Endodermal cell (in vitro differentiated cells): ENCODE data around the gene CLIC5. TPM values are rescaled to one million over a fixed set of nuclear protein-coding genes. Genes with fewer than 3 reads are reported as not detected.
"Not testable (repeated sequence)": the region's sequence is repeated elsewhere in the genome, so short reads cannot be mapped to it uniquely, and the experiment has no call there.

Source experiments
- DNase-seq: peaks from one replicate; pipeline ENCODE4 v3.0.0-alpha.2; 2017
- H3K27ac ChIP-seq: 2 replicates; pipeline ENCODE4 v1.5.1; 2013; ENCODE audit warnings: mild to moderate bottlenecking, low read depth, low read length, moderate library complexity
- H3K27me3 ChIP-seq: 2 replicates; pipeline ENCODE4 v1.6.1; 2013; ENCODE audit warnings: mild to moderate bottlenecking, low read length, moderate library complexity; ENCODE audit not compliant: insufficient read depth, control insufficient read depth, poor library complexity, severe bottlenecking
- H3K36me3 ChIP-seq: 2 replicates; pipeline ENCODE4 v1.7.0; 2013; ENCODE audit warnings: mild to moderate bottlenecking, low read length, moderate library complexity; ENCODE audit not compliant: control insufficient read depth, insufficient read depth
- H3K4me1 ChIP-seq: one replicate; pipeline ENCODE4 v1.7.0; 2013; ENCODE audit warnings: low read length; ENCODE audit not compliant: control insufficient read depth, insufficient read depth
- H3K4me3 ChIP-seq: 2 replicates; pipeline ENCODE4 v1.5.1; 2013; ENCODE audit warnings: mild to moderate bottlenecking, low read length, moderate library complexity
- H3K9ac ChIP-seq: 2 replicates; pipeline ENCODE4 v1.6.1; 2013; ENCODE audit warnings: mild to moderate bottlenecking, low read length, moderate library complexity; ENCODE audit not compliant: poor library complexity, severe bottlenecking; ENCODE audit errors: extremely low read depth
- H3K9me3 ChIP-seq: 2 replicates; pipeline ENCODE4 v1.6.1; 2013; ENCODE audit warnings: mild to moderate bottlenecking, low read length, moderate library complexity; ENCODE audit not compliant: control insufficient read depth
- H3K27ac Mint-ChIP-seq: 2 replicates; pipeline ENCODE4 v1.8.0; 2020; ENCODE audit warnings: mixed read lengths
- H3K27me3 Mint-ChIP-seq: 2 replicates; pipeline ENCODE4 v1.8.0; 2021; ENCODE audit warnings: mild to moderate bottlenecking, mixed read lengths; ENCODE audit not compliant: insufficient read depth
- H3K36me3 Mint-ChIP-seq: 2 replicates; pipeline ENCODE4 v1.8.0; 2020; ENCODE audit warnings: low read depth, mixed read lengths
- H3K4me1 Mint-ChIP-seq: 2 replicates; pipeline ENCODE4 v1.8.0; 2020; ENCODE audit warnings: mixed read lengths
- H3K4me3 Mint-ChIP-seq: 2 replicates; pipeline ENCODE4 v1.8.0; 2020; ENCODE audit warnings: mild to moderate bottlenecking, moderate library complexity, mixed read lengths
- H3K9me3 Mint-ChIP-seq: 2 replicates; pipeline ENCODE4 v1.8.0; 2020; ENCODE audit warnings: mild to moderate bottlenecking, mixed read lengths
- CTCF ChIP-seq: fragments of 200-600 bp; sonication (generic); conservative IDR thresholded peaks from 2 replicates; pipeline ENCODE4 v1.5.0; 2021; ENCODE audit warnings: antibody characterized with exemption, mild to moderate bottlenecking
- WGBS, 2 experiments: methylation state at CpG; one replicate each; pipeline versions ENCODE4 v1.1.5 to v1.1.7; 2013; ENCODE audit warnings: missing lambda C conversion rate in 2 of 2, mixed read lengths in 1 of 2; ENCODE audit not compliant: insufficient coverage in 1 of 2, insufficient read length in 1 of 2; 5-methylcytosine and 5-hydroxymethylcytosine counted together
- total RNA-seq, 2 donors: library from RNA; stranded (reverse); fragmentation: NEBNext Ultra II Directional in 1 of 2; extraction: Animal tissue kit (Norgen Biotek cat#: 25700) in 1 of 2; gene quantifications; 2 replicates in 1 of 2; 3 replicates in 1 of 2; pipeline ENCODE4 v1.2.1, GENCODE V29; 2021

CLIC5 gene
- total RNA-seq, 2 donors from 2014 or later = 0.11 TPM; not detected in 1

- not testable (repeated sequence) for H3K27ac Mint-ChIP-seq, H3K9me3 Mint-ChIP-seq
Observed at GRCh38 chr6:45926423-45926822, 89.2 kb downstream of the CLIC5 start.

GRCh38 chr6:45924763-45925342 lies 90.8 kb downstream of the CLIC5 start:
- WGBS, 2 experiments = 66 to 79% methylated on average over 2 to 6 of the region's 6 CpGs
- H3K4me3 Mint-ChIP-seq = no peak overlapping the region
- H3K27me3 Mint-ChIP-seq = peaks cover 14% of the 10 kb centered on the region
- TF ChIP-seq CTCF = no peak
- H3K36me3 Mint-ChIP-seq = no peaks in the 10 kb centered on the region
- Histone ChIP-seq H3K27ac (no peak overlapping the region), H3K9me3 (no peaks in the 10 kb centered on the region), H3K9ac (no peak overlapping the region), H3K27me3 (peaks cover 8% of the 10 kb centered on the region), H3K4me1 (peaks cover 2% of the 10 kb centered on the region), H3K4me3 (no peak overlapping the region), H3K36me3 (no peaks in the 10 kb centered on the region)
- H3K4me1 Mint-ChIP-seq = peaks cover 24% of the 10 kb centered on the region
- no peaks in the 10 kb centered on the region for H3K9me3 Mint-ChIP-seq
- no peak for DNase-seq
- H3K27ac Mint-ChIP-seq = no peak overlapping the region

More at GRCh38 chr6:45926423-45926822, 89.2 kb downstream of the CLIC5 start:
- not testable (repeated sequence) for H3K4me3 Mint-ChIP-seq, H3K9me3 ChIP-seq, DNase-seq, H3K4me3 ChIP-seq, H3K36me3 Mint-ChIP-seq, H3K27ac ChIP-seq, H3K9ac ChIP-seq, H3K27me3 ChIP-seq, H3K36me3 ChIP-seq, H3K4me1 ChIP-seq
- peak; percentile 50 for TF ChIP-seq CTCF
- Mint-ChIP-seq H3K4me1 (peaks cover 28% of the 10 kb centered on the region), H3K27me3 (peaks cover 10% of the 10 kb centered on the region)
- WGBS, 2 experiments = 94 to 95% methylated on average over 7 to 8 of the region's 8 CpGs

DNA sequence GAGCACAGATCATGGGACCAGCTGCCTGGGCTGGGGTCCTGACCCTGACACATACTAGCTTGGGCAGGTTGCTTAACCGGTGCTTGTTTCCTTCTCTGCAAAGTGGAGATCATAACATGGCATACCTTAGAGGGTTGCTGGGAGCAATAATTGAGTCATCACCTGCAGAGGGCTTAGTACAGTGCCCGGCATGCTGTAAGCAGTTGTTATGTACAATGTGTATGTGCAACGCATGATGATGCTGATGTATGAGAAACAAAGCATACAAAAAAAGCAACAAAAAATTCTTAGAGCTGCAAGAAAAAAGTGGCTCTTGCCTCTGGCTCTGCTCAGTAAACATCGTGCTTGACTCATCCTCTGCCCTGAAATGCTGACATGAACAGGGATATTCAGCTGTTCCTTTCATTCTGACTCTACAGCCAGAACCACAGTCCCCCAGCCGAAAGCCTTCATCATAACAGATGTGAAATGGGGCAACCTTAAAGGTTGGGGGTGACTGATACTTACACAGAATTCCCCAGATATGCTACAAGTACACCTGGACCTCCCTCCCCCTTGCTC lies 91.7 kb downstream of the CLIC5 start:
- WGBS, 2 experiments = 84 to 93% methylated on average over 5 of the region's 5 CpGs
- H3K4me3 Mint-ChIP-seq = no peak overlapping the region
- H3K4me1 Mint-ChIP-seq = peaks cover 24% of the 10 kb centered on the region

More for the DNA sequence above, 91.7 kb downstream of the CLIC5 start:
- H3K36me3 ChIP-seq = no peaks in the 10 kb centered on the region
- peaks cover 12% of the 10 kb centered on the region for H3K27me3 Mint-ChIP-seq
- no peak overlapping the region for H3K4me3 ChIP-seq
- peaks cover 8% of the 10 kb centered on the region for H3K27me3 ChIP-seq
- H3K27ac Mint-ChIP-seq = no peak overlapping the region
- no peak for TF ChIP-seq CTCF
- DNase-seq = peak; percentile 33
- H3K9me3 ChIP-seq = no peaks in the 10 kb centered on the region
- H3K9me3 Mint-ChIP-seq = no peaks in the 10 kb centered on the region
- peaks cover 2% of the 10 kb centered on the region for H3K4me1 ChIP-seq
- H3K27ac ChIP-seq = no peak overlapping the region
- H3K9ac ChIP-seq = no peak overlapping the region
- no peaks in the 10 kb centered on the region for H3K36me3 Mint-ChIP-seq
